Hepatocyte (in vitro differentiated cells): ENCODE data around the gene SART1. TPM values are rescaled to one million over a fixed set of nuclear protein-coding genes. Genes with fewer than 3 reads are reported as not detected.
"Not testable (repeated sequence)": the region's sequence is repeated elsewhere in the genome, so short reads cannot be mapped to it uniquely, and the experiment has no call there.

Experiments used
- DNase-seq: peaks from one replicate; pipeline ENCODE4 v3.0.0-alpha.2; 2016; ENCODE audit warnings: low spot score
- H2AFZ ChIP-seq: fragments of 200-600 bp; sonication (generic); 2 replicates; pipeline ENCODE4 v1.6.0; 2016; ENCODE audit warnings: antibody characterized with exemption, mild to moderate bottlenecking
- H3K27ac ChIP-seq: fragments of 200-600 bp; sonication (generic); 2 replicates; pipeline ENCODE4 v1.5.1; 2016; ENCODE audit warnings: mild to moderate bottlenecking
- H3K27me3 ChIP-seq: fragments of 200-600 bp; sonication (generic); 2 replicates; pipeline ENCODE4 v1.6.1; 2016
- H3K36me3 ChIP-seq: fragments of 200-600 bp; sonication (generic); replicated peaks from 2 replicates; pipeline ENCODE4 v1.5.1; 2016; ENCODE audit warnings: low read depth; ENCODE audit not compliant: insufficient read depth
- H3K4me1 ChIP-seq: fragments of 200-600 bp; sonication (generic); 2 replicates; pipeline ENCODE4 v1.5.1; 2016; ENCODE audit warnings: mild to moderate bottlenecking, moderate library complexity; ENCODE audit not compliant: insufficient read depth
- H3K4me2 ChIP-seq: fragments of 200-600 bp; sonication (generic); 2 replicates; pipeline ENCODE4 v1.6.0; 2016
- H3K4me3 ChIP-seq: fragments of 200-600 bp; sonication (generic); 2 replicates; pipeline ENCODE4 v1.5.1; 2016; ENCODE audit warnings: mild to moderate bottlenecking
- H3K79me2 ChIP-seq: fragments of 200-600 bp; sonication (generic); 2 replicates; pipeline ENCODE4 v1.6.0; 2017; ENCODE audit warnings: mild to moderate bottlenecking
- H3K9me2 ChIP-seq: fragments of 200-600 bp; sonication (generic); replicated peaks from 2 replicates; pipeline ENCODE4 v1.6.0; 2017; ENCODE audit warnings: mild to moderate bottlenecking; ENCODE audit not compliant: insufficient read depth
- H3K9me3 ChIP-seq: fragments of 200-600 bp; sonication (generic); 2 replicates; pipeline ENCODE4 v1.5.1; 2016; ENCODE audit warnings: low read depth, mild to moderate bottlenecking
- H4K20me1 ChIP-seq: fragments of 200-600 bp; sonication (generic); 2 replicates; pipeline ENCODE4 v1.6.0; 2016; ENCODE audit warnings: mild to moderate bottlenecking; ENCODE audit not compliant: insufficient read depth, poor library complexity, severe bottlenecking
- EZH2 ChIP-seq: fragments of 200-600 bp; sonication (generic); IDR thresholded peaks from 2 replicates; pipeline ENCODE4 v1.6.1; 2016; ENCODE audit warnings: antibody characterized with exemption, mild to moderate bottlenecking, borderline replicate concordance
- EZH2phosphoT487 ChIP-seq: fragments of 200-600 bp; sonication (generic); IDR thresholded peaks from one replicate; pipeline ENCODE4 v1.6.1; 2018; ENCODE audit warnings: antibody characterized with exemption, mild to moderate bottlenecking, low read depth, moderate library complexity; ENCODE audit not compliant: unreplicated experiment, severe bottlenecking
- WGBS: methylation state at CpG from one replicate; pipeline ENCODE4 v1.1.6; 2016; ENCODE audit warnings: low lambda C conversion rate; ENCODE audit errors: missing lambda C conversion rate; 5-methylcytosine and 5-hydroxymethylcytosine counted together
- polyA plus RNA-seq: library from polyadenylated mRNA; unstranded; fragments of >200 nt; fragmentation: Nextera tagmentation; extraction: Ambion mirVana; gene quantifications from 2 replicates; pipeline ENCODE4 v1.2.1, GENCODE V29; 2016
- total RNA-seq: library from RNA; depleted of rRNA; stranded (reverse); fragments of >200 nt; gene quantifications from 2 replicates; pipeline ENCODE4 v1.2.3, GENCODE V29; 2014
- TF ChIP-seq, protein P1 (sequence below): fragments of 200-600 bp; sonication (generic); IDR thresholded peaks from 2 replicates; pipeline ENCODE4 v1.5.1; 2016; ENCODE audit warnings: antibody characterized with exemption, mild to moderate bottlenecking; ENCODE audit not compliant: poor library complexity

Gene SART1
- total and polyA plus RNA-seq, 2 experiments from 2014 or later = 32.5 to 34.1 TPM

DNA sequence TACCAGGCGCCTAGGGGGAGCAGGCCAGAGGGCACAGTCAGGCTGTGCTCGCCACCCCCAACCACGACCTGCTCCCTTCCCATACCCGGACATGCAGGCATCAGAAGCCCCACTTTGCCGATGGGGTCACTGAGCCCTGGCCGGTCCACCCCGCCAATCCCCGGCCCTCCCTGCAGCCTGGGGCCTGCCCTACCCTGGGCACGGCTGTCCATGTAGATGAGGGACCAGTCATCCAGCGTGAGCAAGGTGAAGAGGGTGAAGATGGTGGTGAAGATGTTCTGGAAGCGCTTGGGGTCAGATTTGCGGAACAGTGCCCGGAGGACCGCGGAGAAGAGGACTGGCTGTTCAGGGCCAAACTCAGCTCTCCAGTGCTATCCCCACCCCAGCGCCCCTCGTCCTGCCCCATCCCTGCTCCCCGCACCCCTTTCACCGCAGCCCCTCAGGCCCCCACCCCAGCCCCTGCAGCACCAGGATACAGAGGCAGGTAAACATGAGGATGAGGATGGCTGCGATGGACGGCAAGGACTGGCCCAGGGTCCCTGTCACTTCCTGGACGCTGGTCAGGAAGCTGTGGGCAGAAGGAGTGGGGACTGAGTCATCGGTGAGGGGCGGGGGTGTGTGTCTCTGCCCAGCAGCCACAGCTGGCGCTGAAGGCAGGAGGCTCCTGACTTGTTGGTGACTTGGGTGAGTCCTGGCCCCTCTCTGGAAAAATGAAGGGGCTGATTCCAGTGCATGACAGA, 59.3 kb downstream of the SART1 start:
- no peaks in the 10 kb centered on the region for H3K4me1 ChIP-seq
- no peak for DNase-seq
- TF ChIP-seq, protein P1, sequence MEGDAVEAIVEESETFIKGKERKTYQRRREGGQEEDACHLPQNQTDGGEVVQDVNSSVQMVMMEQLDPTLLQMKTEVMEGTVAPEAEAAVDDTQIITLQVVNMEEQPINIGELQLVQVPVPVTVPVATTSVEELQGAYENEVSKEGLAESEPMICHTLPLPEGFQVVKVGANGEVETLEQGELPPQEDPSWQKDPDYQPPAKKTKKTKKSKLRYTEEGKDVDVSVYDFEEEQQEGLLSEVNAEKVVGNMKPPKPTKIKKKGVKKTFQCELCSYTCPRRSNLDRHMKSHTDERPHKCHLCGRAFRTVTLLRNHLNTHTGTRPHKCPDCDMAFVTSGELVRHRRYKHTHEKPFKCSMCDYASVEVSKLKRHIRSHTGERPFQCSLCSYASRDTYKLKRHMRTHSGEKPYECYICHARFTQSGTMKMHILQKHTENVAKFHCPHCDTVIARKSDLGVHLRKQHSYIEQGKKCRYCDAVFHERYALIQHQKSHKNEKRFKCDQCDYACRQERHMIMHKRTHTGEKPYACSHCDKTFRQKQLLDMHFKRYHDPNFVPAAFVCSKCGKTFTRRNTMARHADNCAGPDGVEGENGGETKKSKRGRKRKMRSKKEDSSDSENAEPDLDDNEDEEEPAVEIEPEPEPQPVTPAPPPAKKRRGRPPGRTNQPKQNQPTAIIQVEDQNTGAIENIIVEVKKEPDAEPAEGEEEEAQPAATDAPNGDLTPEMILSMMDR = no peak
- TF ChIP-seq EZH2phosphoT487 (no peak), EZH2 (no peak)
- no peak overlapping the region for H3K4me2 ChIP-seq
- H3K27ac ChIP-seq = no peak overlapping the region
- H3K9me3 ChIP-seq = no peaks in the 10 kb centered on the region
- WGBS = 85% methylated on average over 23 of the region's 25 CpGs
- no peaks in the 10 kb centered on the region for H3K9me2 ChIP-seq
- no peak overlapping the region for H3K4me3 ChIP-seq
- no peaks in the 10 kb centered on the region for H3K36me3 ChIP-seq
- no peaks in the 10 kb centered on the region for H3K27me3 ChIP-seq
- H4K20me1 ChIP-seq = no peaks in the 10 kb centered on the region
- H3K79me2 ChIP-seq = no peaks in the 10 kb centered on the region
- H2AFZ ChIP-seq = no peak overlapping the region

DNA sequence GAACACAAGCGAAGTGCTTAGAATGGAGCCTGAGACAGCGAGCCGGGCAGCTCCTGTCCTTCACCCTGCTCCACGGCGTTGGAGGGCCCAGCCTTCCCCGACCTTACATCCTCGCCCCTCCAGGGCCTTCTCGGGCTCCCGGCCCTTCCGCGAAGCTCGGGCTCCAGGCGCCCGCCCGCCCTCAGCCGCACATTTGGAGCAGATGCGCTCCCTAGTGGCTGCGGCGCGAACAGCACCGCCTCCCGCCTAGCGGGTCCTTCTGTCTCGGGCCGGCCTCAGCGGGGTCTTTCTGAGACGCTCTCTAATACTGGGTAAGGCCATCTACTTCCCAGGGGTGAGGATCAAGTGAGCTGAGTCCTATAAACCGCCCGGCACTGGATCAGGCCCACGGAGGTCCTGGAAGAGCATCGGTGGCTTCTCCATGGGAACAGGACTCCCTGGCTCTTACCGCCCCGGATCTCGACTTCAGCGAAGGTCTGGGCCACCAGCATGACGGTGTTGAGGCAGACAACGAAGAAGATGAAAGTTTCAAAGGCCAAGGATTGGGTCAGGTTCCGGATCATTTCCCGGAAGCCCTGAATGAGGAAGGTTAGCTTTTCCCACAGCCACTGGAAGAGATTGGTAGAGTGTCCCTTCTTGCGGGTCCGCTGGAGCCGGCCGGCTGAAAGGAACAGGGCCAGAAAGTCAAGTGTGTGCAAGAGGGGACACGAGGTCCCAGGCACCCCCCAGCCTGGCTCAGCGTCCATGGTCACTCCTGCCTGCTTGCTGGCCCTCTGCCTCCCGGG, 61.1 kb downstream of the SART1 start:
- peak overlapping the region; percentile 40 for H2AFZ ChIP-seq
- DNase-seq = peak; percentile 81
- H3K27ac ChIP-seq = no peak overlapping the region
- H3K4me3 ChIP-seq = no peak overlapping the region
- no peaks in the 10 kb centered on the region for H4K20me1 ChIP-seq
- WGBS = 28% methylated on average over 45 of the region's 46 CpGs
- H3K79me2 ChIP-seq = no peaks in the 10 kb centered on the region
- no peaks in the 10 kb centered on the region for H3K27me3 ChIP-seq
- no peaks in the 10 kb centered on the region for H3K4me1 ChIP-seq
- H3K36me3 ChIP-seq = no peaks in the 10 kb centered on the region
- no peaks in the 10 kb centered on the region for H3K9me2 ChIP-seq
- no peaks in the 10 kb centered on the region for H3K9me3 ChIP-seq
- TF ChIP-seq, protein P1 = peak; percentile 83
- no peak for TF ChIP-seq EZH2
- H3K4me2 ChIP-seq = peak overlapping the region; percentile 82

DNA sequence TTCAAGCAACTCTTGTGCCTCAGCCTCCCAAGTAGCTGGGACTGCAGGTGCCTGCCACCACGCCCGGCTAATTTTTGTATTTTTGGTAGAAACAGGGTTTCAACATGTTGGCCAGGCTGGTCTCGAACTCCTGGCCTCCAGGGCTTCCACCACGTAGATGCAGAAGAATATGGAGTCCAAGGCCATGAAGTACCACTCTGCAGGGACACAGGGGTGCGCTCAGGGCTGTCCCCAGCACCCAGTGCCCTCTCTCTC, 61.6 kb downstream of the SART1 start:
- H3K9me2 ChIP-seq, H3K4me3 ChIP-seq, H3K27me3 ChIP-seq, H3K36me3 ChIP-seq, H3K4me1 ChIP-seq, DNase-seq, H3K27ac ChIP-seq, H2AFZ ChIP-seq, H4K20me1 ChIP-seq, H3K4me2 ChIP-seq, H3K9me3 ChIP-seq, H3K79me2 ChIP-seq: not testable (repeated sequence)
- 82% methylated on average over 5 of the region's 5 CpGs for WGBS

DNA sequence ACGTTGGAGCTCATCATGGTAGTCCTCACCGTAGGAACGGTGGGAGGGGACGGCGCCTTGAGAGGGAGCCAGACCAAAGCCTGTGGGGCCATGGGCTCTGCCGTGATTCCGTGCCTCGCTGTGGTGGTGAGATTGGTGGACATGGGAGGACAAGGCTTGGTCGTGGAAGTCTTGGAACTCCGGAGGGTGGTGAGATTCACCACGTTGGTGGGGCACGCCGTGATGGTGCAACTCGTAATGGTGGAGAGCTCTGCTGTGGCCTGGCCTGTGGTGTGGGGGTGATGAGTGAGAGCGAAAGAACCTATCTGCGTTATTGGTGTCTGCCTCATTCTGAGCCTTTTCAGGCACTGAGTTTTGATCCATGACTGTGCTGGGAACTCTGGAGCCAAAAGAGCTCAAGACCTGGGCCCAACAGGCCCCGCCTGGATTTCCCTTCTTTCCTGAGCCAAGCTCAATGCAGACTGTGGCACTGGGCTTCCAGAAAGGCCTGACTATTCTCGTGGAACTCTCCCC, 64.5 kb downstream of the SART1 start, which contains the start of gene CATSPER1:
Gene CATSPER1, minus strand, starts transcription at position 463 of the 513 bp plus-strand sequence. Its CDS starts 100 bp downstream, at position 363.
- Histone ChIP-seq H3K27me3 (no peaks in the 10 kb centered on the region), H3K9me2 (no peaks in the 10 kb centered on the region), H3K4me2 (no peak within 1 kb of the TSS), H3K4me1 (no peaks in the 10 kb centered on the region), H2AFZ (no peak within 1 kb of the TSS), H3K36me3 (no peaks in the 10 kb centered on the region), H4K20me1 (no peaks in the 10 kb centered on the region), H3K9me3 (no peaks in the 10 kb centered on the region), H3K4me3 (no peak within 1 kb of the TSS), H3K27ac (no peak within 1 kb of the TSS), H3K79me2 (no peaks in the 10 kb centered on the region)
- WGBS = 94% methylated on average over 18 of the region's 18 CpGs
- DNase-seq = no peak
- TF ChIP-seq, protein P1 = no peak
- TF ChIP-seq EZH2 (no peak), EZH2phosphoT487 (no peak)
